Thymus (tissue), 11 donors: ENCODE measurements around the gene PHACTR4. TPM values are rescaled to one million over a fixed set of nuclear protein-coding genes. Genes with fewer than 3 reads are reported as not detected.
A peak's percentile ranks its signal among the peaks of the same experiment; 100 is the strongest.

ENCODE experiments used
- DNase-seq, 9 donors: peaks; one replicate each; pipeline ENCODE4 v3.0.0-alpha.2; 2013; ENCODE audit warnings: low spot score in 9 of 9, low read depth in 6 of 9, missing footprints in 1 of 9
- H3K27ac ChIP-seq, 2 donors: one replicate each; pipeline ENCODE4 v1.5.1; 2013; ENCODE audit warnings: control low read depth in 1 of 2, low read depth in 1 of 2, low read length in 1 of 2, mild to moderate bottlenecking in 1 of 2, moderate library complexity in 1 of 2
- H3K27me3 ChIP-seq, 2 donors: one replicate each; pipeline ENCODE4 v1.5.1; 2013; ENCODE audit warnings: low read length in 1 of 2; ENCODE audit not compliant: control insufficient read depth in 2 of 2, insufficient read depth in 1 of 2
- H3K36me3 ChIP-seq, 2 donors: one replicate each; pipeline ENCODE4 v1.5.1; 2013; ENCODE audit warnings: low read length in 1 of 2, mild to moderate bottlenecking in 1 of 2, moderate library complexity in 1 of 2; ENCODE audit not compliant: control insufficient read depth in 2 of 2, insufficient read depth in 2 of 2
- H3K4me1 ChIP-seq, 2 donors: one replicate each; pipeline ENCODE4 v1.5.1; 2013; ENCODE audit warnings: low read length in 2 of 2; ENCODE audit not compliant: control insufficient read depth in 2 of 2, insufficient read depth in 2 of 2
- H3K4me3 ChIP-seq, 2 donors: one replicate each; pipeline ENCODE4 v1.5.1; 2013; ENCODE audit warnings: low read length in 2 of 2, control low read depth in 1 of 2, mild to moderate bottlenecking in 1 of 2
- H3K9me3 ChIP-seq, 2 donors: one replicate each; pipeline ENCODE4 v1.5.1; 2013; ENCODE audit warnings: low read length in 1 of 2, mild to moderate bottlenecking in 1 of 2; ENCODE audit not compliant: control insufficient read depth in 2 of 2, insufficient read depth in 1 of 2
- WGBS: extraction: QIAGEN DNeasy Blood & Tissue Kit; methylation state at CpG from one replicate; pipeline ENCODE4 v1.1.7; 2013; 5-methylcytosine and 5-hydroxymethylcytosine counted together
- polyA plus RNA-seq: library from polyadenylated mRNA; stranded (reverse); fragments of 200-250 nt; gene quantifications from one replicate; pipeline ENCODE4 v1.2.3, GENCODE V29; 2013
- total RNA-seq: library from RNA; stranded (reverse); fragments of 120-200 nt; gene quantifications from one replicate; pipeline ENCODE4 v1.2.4, GENCODE V29; 2013
- donor health status: healthy.

Gene PHACTR4
- total and polyA plus RNA-seq, 2 donors = 6.5 to 18.1 TPM

DNA sequence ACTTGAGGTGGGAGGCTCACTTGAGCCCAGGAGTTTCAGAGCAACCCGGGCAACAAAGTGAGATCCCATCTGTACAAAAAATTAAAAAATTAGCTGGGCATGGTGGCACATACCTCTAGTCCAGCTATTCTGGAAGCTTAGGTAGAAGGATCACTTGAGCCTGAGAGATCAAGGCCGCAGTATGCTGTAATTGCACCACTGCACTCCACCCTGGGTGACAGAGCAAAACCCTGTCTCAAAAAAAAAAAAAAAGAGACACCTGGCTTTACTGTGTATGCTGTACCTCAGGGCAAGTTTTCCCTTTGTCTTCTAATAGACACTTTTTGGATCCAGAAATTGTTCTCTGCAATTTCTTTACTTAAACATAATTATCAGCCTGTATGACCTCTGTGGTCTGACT lies 113.2 kb downstream of the PHACTR4 start:
- H3K36me3 ChIP-seq = peaks cover 37 to 50% of the 10 kb centered on the region in 2 donors
- no peak overlapping the region for H3K4me3 ChIP-seq
- no peak overlapping the region for H3K27ac ChIP-seq
- H3K9me3 ChIP-seq = no peaks in the 10 kb centered on the region
- H3K4me1 ChIP-seq = no peaks in the 10 kb centered on the region
- no peaks in the 10 kb centered on the region for H3K27me3 ChIP-seq
- 100% methylated on average over 2 of the region's 2 CpGs for WGBS
- DNase-seq = no peak

DNA sequence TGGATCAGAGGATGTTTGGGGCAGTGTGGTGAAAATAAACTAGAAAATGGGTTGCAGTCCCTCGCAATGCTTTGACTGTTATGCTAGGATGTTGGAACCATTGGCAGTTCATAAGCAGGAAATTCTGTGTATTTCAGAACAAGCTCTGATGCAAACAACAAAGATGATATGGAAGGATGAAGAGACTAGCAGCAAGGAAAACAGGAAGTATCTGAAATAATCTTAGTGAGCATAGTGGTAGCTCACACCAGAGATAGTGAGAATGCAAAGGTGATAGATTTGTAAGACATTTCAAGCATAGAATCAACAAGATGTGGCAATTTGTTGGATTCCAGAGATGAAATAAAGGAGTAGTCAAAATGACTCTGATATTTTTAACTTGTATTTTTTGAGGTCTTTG lies 125.2 kb downstream of the PHACTR4 start:
- WGBS = 100% methylated on average over 1 of the region's 1 CpG
- Histone ChIP-seq H3K9me3 (no peaks in the 10 kb centered on the region), H3K27me3 (no peaks in the 10 kb centered on the region), H3K4me1 (no peaks in the 10 kb centered on the region), H3K36me3 (peaks cover 31 to 63% of the 10 kb centered on the region in 2 donors), H3K27ac (no peak overlapping the region), H3K4me3 (no peak overlapping the region)
- DNase-seq = no peak

DNA sequence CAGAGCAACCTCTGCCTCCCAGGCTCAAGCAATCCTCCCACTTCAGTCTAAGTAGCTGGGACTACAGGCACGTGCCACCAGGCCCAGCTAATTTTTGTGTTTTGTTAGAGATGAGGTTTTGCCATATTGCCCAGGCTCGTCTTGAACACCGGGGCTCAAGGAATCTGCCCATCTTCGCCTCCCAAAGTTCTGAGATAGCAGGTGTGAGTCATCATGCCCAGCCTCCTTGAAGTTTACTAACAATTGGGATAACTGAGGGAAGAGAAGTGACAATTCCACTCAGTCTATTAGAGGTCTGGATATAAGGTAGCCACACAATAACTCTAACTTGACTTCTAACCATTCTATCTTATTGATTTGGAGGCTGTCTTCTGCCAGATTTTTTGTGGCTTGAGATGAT lies 130.0 kb downstream of the PHACTR4 start:
- no peaks in the 10 kb centered on the region for H3K9me3 ChIP-seq
- H3K27ac ChIP-seq = no peak overlapping the region
- WGBS = over 99% methylated on average over 4 of the region's 4 CpGs

DNA sequence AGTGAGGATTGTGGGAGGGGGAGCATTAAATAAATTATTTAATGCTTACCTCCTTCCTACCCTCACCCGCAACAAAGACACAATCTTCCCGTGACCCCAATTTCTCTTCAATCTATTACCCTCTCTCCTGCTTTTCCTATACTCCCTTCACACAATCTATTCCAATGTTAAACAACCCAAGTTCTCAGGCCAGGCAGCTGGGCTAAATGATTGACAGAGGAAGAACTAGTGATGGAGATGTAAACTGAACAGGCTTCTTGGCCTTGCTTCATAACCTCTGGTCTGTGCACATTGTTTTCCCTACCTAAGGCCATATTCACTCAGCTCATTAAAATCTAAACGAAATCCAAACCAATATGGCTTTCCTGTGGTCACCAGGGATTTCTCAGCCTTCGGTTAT lies 132.4 kb downstream of the PHACTR4 start:
- H3K36me3 ChIP-seq = peaks cover 5 to 10% of the 10 kb centered on the region in 2 donors
- DNase-seq = no peak
- no peaks in the 10 kb centered on the region for H3K27me3 ChIP-seq
- no peak overlapping the region for H3K4me3 ChIP-seq
- no peak overlapping the region for H3K27ac ChIP-seq
- H3K4me1 ChIP-seq = peaks cover 0 to 3% of the 10 kb centered on the region in 2 donors
- H3K9me3 ChIP-seq = no peaks in the 10 kb centered on the region
- WGBS = 96% methylated on average over 4 of the region's 4 CpGs

More for the DNA sequence above, 130.0 kb downstream of the PHACTR4 start:
- Histone ChIP-seq H3K36me3 (peaks cover 15 to 24% of the 10 kb centered on the region in 2 donors), H3K4me3 (no peak overlapping the region), H3K27me3 (no peaks in the 10 kb centered on the region), H3K4me1 (no peaks in the 10 kb centered on the region)
- no peak for DNase-seq

DNA sequence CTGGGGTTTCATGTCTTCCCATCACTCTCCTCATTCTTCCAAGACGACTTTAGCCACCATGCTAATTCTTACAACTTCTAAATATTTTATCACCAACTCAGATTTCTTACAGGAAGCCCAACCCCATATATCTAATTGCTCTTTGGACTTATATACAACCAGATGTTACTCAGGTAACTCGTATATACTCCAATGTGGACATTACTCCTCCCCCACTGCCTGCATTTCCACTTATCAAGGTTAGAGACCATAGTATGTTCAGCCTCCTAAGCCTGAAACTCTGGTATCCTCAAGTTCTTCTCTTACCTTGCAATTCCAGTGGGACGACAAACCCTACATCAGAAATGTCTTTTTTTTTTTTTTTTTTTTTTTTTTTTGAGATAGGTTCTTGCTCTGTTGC lies 133.6 kb downstream of the PHACTR4 start:
- DNase-seq = no peak
- no peaks in the 10 kb centered on the region for H3K9me3 ChIP-seq
- 95% methylated on average over 3 of the region's 3 CpGs for WGBS
- peaks cover 9 to 11% of the 10 kb centered on the region in 2 donors for H3K4me1 ChIP-seq
- H3K36me3 ChIP-seq = peaks cover under 1 to 13% of the 10 kb centered on the region in 2 donors
- H3K27me3 ChIP-seq = no peaks in the 10 kb centered on the region
- no peak overlapping the region for H3K27ac ChIP-seq
- no peak overlapping the region for H3K4me3 ChIP-seq

DNA sequence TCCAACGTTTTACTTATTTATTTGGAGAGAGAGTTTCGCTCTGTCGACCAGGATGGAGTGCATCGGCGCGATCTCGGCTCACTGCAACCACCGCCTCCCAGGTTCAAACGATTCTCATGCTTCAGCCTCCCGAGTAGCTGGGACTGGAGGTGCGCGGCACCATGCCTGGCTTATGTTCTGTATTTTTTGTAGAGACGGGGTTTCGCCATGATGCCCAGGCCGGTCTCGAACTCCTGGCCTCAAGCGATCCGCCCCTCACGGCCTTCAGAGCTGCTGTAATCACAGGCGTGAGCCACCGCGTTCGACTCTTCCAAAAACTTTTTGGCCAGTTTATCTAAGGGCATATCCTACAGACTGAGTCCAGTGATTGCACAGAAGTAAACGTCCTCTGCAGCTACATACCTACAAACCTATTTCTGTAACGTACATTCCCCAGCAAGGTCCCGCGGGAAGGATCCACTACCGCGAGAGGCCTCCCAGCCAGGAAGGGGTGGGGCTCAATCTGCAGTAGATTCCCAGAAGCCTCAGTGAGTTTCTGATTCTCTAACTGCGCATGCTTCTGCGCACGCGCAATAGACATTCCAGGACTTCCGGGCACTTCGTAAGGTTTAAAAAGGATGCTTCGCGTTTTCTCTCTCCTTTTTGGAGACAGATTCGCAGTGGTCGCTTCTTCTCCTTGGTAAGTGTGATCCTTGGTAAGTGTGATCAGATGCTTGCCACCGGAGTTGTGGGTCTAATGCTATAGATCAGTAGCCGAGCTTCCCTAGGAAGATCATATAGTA lies 136.1 kb downstream of the PHACTR4 start, which contains the start of gene RCC1:
Gene RCC1, plus strand, starts transcription at position 638 of the 782 bp plus-strand sequence. CDS start 23,824 bp downstream, outside the sequence.
- H3K27me3 ChIP-seq = no peaks in the 10 kb centered on the region
- peaks cover 23 to 38% of the 10 kb centered on the region in 2 donors for H3K36me3 ChIP-seq
- 1% methylated on average over 41 of the region's 41 CpGs for WGBS
- H3K27ac ChIP-seq = peak within 1 kb of the TSS; percentile 88 to 95
- no peaks in the 10 kb centered on the region for H3K9me3 ChIP-seq
- H3K4me1 ChIP-seq = peaks cover 21 to 34% of the 10 kb centered on the region in 2 donors
- DNase-seq = peak; percentile 97 to 100 (median 99)
- H3K4me3 ChIP-seq = peak within 1 kb of the TSS; percentile 68 to 90

DNA sequence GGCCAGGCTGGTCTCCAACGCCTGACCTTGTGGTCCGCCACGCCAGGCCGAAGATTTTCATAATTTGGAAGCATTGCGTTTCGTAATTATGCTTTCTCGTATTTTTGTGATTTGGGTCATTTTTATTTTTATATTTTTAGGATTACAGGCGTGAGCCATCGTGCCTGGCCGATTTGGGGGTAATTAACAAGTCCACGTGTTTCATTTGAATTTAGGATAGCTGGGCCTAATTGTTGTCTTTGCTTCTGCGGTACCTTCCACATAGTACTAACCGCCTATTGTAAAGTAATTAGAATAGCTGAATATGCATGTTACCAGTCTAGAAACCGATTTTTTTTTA lies 137.3 kb downstream of the PHACTR4 start:
- peaks cover 33 to 51% of the 10 kb centered on the region in 2 donors for H3K36me3 ChIP-seq
- H3K27me3 ChIP-seq = no peaks in the 10 kb centered on the region
- DNase-seq = no peak
- under 1% methylated on average over 14 of the region's 14 CpGs for WGBS
- H3K9me3 ChIP-seq = no peaks in the 10 kb centered on the region
- peak overlapping the region; percentile 81 to 95 for H3K27ac ChIP-seq
- peaks cover 24 to 39% of the 10 kb centered on the region in 2 donors for H3K4me1 ChIP-seq
- H3K4me3 ChIP-seq = peak overlapping the region; percentile 68 to 90

DNA sequence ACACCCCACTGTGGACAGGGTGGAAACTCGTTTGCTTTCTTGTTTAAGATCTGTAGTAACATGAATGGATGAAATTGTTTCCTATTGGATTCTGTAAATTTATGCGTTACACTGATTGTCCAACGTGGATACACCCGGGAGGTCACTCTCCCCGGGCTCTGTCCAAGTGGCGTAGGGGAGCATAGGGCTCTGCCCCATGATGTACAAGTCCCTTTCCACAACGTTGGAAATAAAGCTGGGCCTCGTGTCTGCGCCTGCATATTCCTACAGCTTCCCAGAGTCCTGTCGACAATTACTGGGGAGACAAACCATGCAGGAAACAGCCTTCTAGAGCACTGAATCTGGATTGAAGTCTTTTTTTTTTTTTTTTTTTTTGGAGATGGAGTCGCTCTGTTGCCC lies 137.7 kb downstream of the PHACTR4 start:
- no peaks in the 10 kb centered on the region for H3K9me3 ChIP-seq
- peaks cover 24 to 42% of the 10 kb centered on the region in 2 donors for H3K4me1 ChIP-seq
- WGBS = 1% methylated on average over 11 of the region's 11 CpGs
- H3K27me3 ChIP-seq = no peaks in the 10 kb centered on the region
- peak overlapping the region; percentile 68 to 90 for H3K4me3 ChIP-seq
- peak overlapping the region; percentile 25 to 95 for H3K27ac ChIP-seq
- peaks cover 35 to 54% of the 10 kb centered on the region in 2 donors for H3K36me3 ChIP-seq
- peak in 1 of 9 donors; percentile 24 for DNase-seq

DNA sequence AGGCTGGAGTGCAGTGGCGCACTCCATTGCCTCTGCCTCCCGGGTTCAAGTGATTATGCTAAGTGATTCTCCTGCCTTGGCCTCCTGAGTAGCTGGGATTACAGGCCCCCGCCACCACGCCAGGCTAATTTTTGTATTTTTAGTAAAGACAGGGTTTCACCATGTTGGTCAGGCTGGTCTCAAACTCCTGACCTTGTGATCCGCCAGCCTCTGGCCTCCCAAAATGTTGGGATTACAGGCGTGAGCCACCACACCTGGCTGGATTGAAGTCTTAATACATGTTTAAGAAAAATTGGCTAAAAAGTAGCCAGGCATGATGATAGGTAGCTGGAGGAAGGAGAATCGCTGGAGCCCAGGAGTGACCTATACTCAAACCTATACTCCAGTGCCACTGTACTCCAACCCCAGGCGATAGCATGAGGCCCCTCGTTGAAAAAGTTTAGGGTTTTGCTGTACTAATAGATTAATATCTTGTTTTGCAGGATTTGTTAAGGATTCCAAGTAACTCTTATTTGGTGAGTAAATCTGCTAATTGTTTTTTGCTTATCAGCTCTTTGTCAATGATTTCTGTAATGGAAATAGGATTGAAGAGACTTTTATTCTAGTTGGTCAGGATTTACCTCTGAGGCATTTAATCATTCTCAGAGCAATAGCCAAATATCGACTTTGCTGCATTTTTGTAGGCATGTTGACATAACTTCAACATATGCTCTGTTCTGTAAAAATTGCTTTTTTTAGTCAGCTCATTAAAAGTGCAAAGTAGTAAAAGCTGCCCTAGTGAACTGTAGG lies 138.3 kb downstream of the PHACTR4 start:
- Histone ChIP-seq H3K27me3 (no peaks in the 10 kb centered on the region), H3K27ac (peak overlapping the region; percentile 60 to 95), H3K4me1 (peaks cover 24 to 42% of the 10 kb centered on the region in 2 donors), H3K4me3 (peak overlapping the region; percentile 68 to 90), H3K9me3 (no peaks in the 10 kb centered on the region), H3K36me3 (peaks cover 37 to 60% of the 10 kb centered on the region in 2 donors)
- WGBS = 9% methylated on average over 10 of the region's 10 CpGs
- no peak for DNase-seq
